HepG2 (cell line): ENCODE results near the gene ELF2. TPM values are rescaled to one million over a fixed set of nuclear protein-coding genes. Genes with fewer than 3 reads are reported as not detected.

Experiments used
- HBP1 ChIP-seq: IDR thresholded peaks from 2 replicates; pipeline ENCODE4 v1.6.1; 2016; ENCODE audit warnings: low read depth, control low read depth
- HIC2 ChIP-seq: sonication (generic); formaldehyde crosslinking; IDR thresholded peaks from 2 replicates; pipeline ENCODE4 v1.9.0; 2022; ENCODE audit warnings: low read depth, missing genetic modification reagents
- USF2 ChIP-seq, 2 experiments: sonication (generic) in 1 of 2; formaldehyde crosslinking in 1 of 2; IDR thresholded peaks; 2 replicates each; pipeline versions ENCODE4 v1.5.1 to v1.6.1; 2011 to 2020; ENCODE audit warnings: borderline replicate concordance in 1 of 2, low read depth in 1 of 2, low read length in 1 of 2, mild to moderate bottlenecking in 1 of 2, missing genetic modification reagents in 1 of 2, moderate library complexity in 1 of 2
- ZNF253 ChIP-seq: sonication (generic); formaldehyde crosslinking; IDR thresholded peaks from 2 replicates; pipeline ENCODE4 v1.8.0; 2022; ENCODE audit warnings: mild to moderate bottlenecking, missing genetic modification reagents, borderline replicate concordance
- ZNF501 ChIP-seq: sonication (generic); formaldehyde crosslinking; IDR thresholded peaks from 2 replicates; pipeline ENCODE4 v1.5.1; 2020; ENCODE audit warnings: mild to moderate bottlenecking, moderate library complexity, missing genetic modification reagents
- ZNF570 ChIP-seq: sonication (generic); formaldehyde crosslinking; IDR thresholded peaks from 2 replicates; pipeline ENCODE4 v1.4.0; 2020; ENCODE audit warnings: mild to moderate bottlenecking, missing genetic modification reagents, borderline replicate concordance
- ZNF619 ChIP-seq: sonication (generic); formaldehyde crosslinking; IDR thresholded peaks from 2 replicates; pipeline ENCODE4 v1.4.0; 2020; ENCODE audit warnings: mild to moderate bottlenecking, missing genetic modification reagents
- ZNF674 ChIP-seq: sonication (generic); formaldehyde crosslinking; IDR thresholded peaks from 2 replicates; pipeline ENCODE4 v1.5.0; 2020; ENCODE audit warnings: low read depth, mild to moderate bottlenecking, missing genetic modification reagents
- polyA plus RNA-seq, 8 experiments: library from polyadenylated mRNA; depleted of rRNA in 3 of 8; stranded (reverse) in 7 of 8; unstranded in 1 of 8; fragments of >200 nt; fragmentation: Illumina TruSeq in 4 of 8; extraction: Trizol in 4 of 8; gene quantifications; 2 replicates each; pipeline versions ENCODE4 v1.2.1 to v1.2.3, GENCODE V29; 2011 to 2016; ENCODE audit warnings: low read depth in 4 of 8, missing spikeins in 1 of 8, mixed read lengths in 1 of 8; ENCODE audit not compliant: insufficient read depth in 1 of 8
- total RNA-seq, 5 experiments: library from RNA; depleted of rRNA; stranded (reverse); fragments of >200 nt; fragmentation: Illumina TruSeq; extraction: Trizol; gene quantifications; 2 replicates each; pipeline ENCODE4 v1.2.3, GENCODE V29; 2016; ENCODE audit warnings: low read depth in 1 of 5
- TF ChIP-seq, protein P1 (sequence below): sonication (generic); formaldehyde crosslinking; IDR thresholded peaks from 2 replicates; pipeline ENCODE4 v1.8.0; 2022; ENCODE audit warnings: missing genetic modification reagents, mild to moderate bottlenecking, moderate library complexity, borderline replicate concordance
- TF ChIP-seq, protein P2 (sequence below): sonication (generic); formaldehyde crosslinking; IDR thresholded peaks from 2 replicates; pipeline ENCODE4 v1.4.0; 2020; ENCODE audit warnings: missing genetic modification reagents
- TF ChIP-seq, protein P3 (sequence below): sonication (generic); formaldehyde crosslinking; conservative IDR thresholded peaks from 2 replicates; pipeline ENCODE4 v1.4.0; 2020; ENCODE audit warnings: missing genetic modification reagents

Gene ELF2
- total and polyA plus RNA-seq, 2 of the 13 experiments (the other 11 are each of a cell fraction or from before 2014, with no cell fraction given), result 28.6 to 35.4 TPM

GRCh38 chr4:139015269-139015947, 161.6 kb downstream of the ELF2 start, which contains the start of gene NOCT (continued):
- peak; percentile 78 for TF ChIP-seq USF2 (IDR thresholded peaks at IDR 0.05; ENCODE audit: low read depth, low read length)
- TF ChIP-seq USF2 (CRISPR knock-in tag; IDR thresholded peaks at IDR 0.05; ENCODE audit: borderline replicate concordance), result peak; percentile 29; the same call in 1 of the 2 replicates
- no peak for TF ChIP-seq ZNF674 (CRISPR knock-in tag)
- TF ChIP-seq HIC2, result no peak
- peak; percentile 56; the same call in 1 of the 2 replicates for TF ChIP-seq HBP1 (CRISPR knock-in tag)
- TF ChIP-seq ZNF253 (CRISPR knock-in tag), result no peak
- TF ChIP-seq, protein P1, sequence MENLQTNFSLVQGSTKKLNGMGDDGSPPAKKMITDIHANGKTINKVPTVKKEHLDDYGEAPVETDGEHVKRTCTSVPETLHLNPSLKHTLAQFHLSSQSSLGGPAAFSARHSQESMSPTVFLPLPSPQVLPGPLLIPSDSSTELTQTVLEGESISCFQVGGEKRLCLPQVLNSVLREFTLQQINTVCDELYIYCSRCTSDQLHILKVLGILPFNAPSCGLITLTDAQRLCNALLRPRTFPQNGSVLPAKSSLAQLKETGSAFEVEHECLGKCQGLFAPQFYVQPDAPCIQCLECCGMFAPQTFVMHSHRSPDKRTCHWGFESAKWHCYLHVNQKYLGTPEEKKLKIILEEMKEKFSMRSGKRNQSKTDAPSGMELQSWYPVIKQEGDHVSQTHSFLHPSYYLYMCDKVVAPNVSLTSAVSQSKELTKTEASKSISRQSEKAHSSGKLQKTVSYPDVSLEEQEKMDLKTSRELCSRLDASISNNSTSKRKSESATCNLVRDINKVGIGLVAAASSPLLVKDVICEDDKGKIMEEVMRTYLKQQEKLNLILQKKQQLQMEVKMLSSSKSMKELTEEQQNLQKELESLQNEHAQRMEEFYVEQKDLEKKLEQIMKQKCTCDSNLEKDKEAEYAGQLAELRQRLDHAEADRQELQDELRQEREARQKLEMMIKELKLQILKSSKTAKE (CRISPR knock-in tag), result peak; percentile 61; the same call in 1 of the 2 replicates
- peak; percentile 94 for TF ChIP-seq ZNF501 (CRISPR knock-in tag)
- TF ChIP-seq ZNF619, result peak; percentile 33; the same call in 1 of the 2 replicates
- TF ChIP-seq, protein P2, sequence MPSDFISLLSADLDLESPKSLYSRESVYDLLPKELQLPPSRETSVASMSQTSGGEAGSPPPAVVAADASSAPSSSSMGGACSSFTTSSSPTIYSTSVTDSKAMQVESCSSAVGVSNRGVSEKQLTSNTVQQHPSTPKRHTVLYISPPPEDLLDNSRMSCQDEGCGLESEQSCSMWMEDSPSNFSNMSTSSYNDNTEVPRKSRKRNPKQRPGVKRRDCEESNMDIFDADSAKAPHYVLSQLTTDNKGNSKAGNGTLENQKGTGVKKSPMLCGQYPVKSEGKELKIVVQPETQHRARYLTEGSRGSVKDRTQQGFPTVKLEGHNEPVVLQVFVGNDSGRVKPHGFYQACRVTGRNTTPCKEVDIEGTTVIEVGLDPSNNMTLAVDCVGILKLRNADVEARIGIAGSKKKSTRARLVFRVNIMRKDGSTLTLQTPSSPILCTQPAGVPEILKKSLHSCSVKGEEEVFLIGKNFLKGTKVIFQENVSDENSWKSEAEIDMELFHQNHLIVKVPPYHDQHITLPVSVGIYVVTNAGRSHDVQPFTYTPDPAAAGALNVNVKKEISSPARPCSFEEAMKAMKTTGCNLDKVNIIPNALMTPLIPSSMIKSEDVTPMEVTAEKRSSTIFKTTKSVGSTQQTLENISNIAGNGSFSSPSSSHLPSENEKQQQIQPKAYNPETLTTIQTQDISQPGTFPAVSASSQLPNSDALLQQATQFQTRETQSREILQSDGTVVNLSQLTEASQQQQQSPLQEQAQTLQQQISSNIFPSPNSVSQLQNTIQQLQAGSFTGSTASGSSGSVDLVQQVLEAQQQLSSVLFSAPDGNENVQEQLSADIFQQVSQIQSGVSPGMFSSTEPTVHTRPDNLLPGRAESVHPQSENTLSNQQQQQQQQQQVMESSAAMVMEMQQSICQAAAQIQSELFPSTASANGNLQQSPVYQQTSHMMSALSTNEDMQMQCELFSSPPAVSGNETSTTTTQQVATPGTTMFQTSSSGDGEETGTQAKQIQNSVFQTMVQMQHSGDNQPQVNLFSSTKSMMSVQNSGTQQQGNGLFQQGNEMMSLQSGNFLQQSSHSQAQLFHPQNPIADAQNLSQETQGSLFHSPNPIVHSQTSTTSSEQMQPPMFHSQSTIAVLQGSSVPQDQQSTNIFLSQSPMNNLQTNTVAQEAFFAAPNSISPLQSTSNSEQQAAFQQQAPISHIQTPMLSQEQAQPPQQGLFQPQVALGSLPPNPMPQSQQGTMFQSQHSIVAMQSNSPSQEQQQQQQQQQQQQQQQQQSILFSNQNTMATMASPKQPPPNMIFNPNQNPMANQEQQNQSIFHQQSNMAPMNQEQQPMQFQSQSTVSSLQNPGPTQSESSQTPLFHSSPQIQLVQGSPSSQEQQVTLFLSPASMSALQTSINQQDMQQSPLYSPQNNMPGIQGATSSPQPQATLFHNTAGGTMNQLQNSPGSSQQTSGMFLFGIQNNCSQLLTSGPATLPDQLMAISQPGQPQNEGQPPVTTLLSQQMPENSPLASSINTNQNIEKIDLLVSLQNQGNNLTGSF (CRISPR knock-in tag), result no peak; the same call in 1 of the 2 replicates
- no peak for TF ChIP-seq ZNF570 (CRISPR knock-in tag)
- TF ChIP-seq, protein P3, sequence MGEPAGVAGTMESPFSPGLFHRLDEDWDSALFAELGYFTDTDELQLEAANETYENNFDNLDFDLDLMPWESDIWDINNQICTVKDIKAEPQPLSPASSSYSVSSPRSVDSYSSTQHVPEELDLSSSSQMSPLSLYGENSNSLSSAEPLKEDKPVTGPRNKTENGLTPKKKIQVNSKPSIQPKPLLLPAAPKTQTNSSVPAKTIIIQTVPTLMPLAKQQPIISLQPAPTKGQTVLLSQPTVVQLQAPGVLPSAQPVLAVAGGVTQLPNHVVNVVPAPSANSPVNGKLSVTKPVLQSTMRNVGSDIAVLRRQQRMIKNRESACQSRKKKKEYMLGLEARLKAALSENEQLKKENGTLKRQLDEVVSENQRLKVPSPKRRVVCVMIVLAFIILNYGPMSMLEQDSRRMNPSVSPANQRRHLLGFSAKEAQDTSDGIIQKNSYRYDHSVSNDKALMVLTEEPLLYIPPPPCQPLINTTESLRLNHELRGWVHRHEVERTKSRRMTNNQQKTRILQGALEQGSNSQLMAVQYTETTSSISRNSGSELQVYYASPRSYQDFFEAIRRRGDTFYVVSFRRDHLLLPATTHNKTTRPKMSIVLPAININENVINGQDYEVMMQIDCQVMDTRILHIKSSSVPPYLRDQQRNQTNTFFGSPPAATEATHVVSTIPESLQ, result no peak
